GM19043 (cell line): ENCODE data around the gene SMIM1.

Experiments used
- ATAC-seq: cut with Tn5 transposase; IDR thresholded peaks from one replicate; pipeline ENCODE4 v1.9.1; 2021; ENCODE audit warnings: low read depth; ENCODE audit not compliant: unreplicated experiment

SMIM1 gene

GRCh38 chr1:3753656-3754454 lies 18.7 kb upstream of the SMIM1 start:
- ATAC-seq = no peak

GRCh38 chr1:3756394-3756793 lies 16.2 kb upstream of the SMIM1 start:
- no peak for ATAC-seq

DNA sequence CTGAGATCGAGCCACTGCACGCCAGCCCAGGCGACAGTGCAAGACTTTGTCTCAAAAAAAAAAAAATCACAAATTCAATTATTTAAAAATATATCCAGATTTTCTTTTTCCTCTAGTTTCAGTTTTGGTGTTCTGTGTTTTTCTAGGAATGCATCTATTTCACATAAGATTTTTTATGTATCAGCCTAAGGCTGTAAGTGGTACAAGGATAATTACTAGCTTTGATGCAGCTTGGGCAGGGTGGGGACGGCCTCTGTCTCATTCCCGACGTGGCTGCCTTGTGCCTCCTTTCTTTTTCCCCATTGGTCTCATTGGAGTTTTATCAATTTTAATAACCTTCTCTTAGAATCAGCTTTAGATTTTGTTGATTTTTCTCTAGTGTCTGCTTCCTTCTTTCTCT lies 13.4 kb upstream of the SMIM1 start:
- ATAC-seq = no peak

DNA sequence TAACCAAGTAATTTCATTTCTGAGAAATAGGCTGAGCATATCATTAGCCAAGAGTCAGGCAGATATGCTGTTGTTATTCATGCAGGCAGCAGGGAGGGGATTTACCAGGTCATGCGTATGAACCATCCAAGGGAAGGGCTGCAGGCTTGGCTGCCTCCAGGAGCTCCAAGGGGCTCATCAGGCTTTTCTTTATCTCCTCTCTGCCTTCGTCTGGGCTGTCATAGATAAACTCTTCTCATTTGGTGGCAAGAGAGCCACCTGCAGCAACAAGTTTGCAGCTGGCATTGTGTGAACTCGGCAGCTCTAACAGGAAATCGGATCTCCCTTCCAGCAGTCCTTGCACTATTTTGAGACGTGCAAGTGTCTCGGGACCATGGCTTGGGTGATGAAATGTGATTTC lies 12.8 kb upstream of the SMIM1 start:
- no peak for ATAC-seq

DNA sequence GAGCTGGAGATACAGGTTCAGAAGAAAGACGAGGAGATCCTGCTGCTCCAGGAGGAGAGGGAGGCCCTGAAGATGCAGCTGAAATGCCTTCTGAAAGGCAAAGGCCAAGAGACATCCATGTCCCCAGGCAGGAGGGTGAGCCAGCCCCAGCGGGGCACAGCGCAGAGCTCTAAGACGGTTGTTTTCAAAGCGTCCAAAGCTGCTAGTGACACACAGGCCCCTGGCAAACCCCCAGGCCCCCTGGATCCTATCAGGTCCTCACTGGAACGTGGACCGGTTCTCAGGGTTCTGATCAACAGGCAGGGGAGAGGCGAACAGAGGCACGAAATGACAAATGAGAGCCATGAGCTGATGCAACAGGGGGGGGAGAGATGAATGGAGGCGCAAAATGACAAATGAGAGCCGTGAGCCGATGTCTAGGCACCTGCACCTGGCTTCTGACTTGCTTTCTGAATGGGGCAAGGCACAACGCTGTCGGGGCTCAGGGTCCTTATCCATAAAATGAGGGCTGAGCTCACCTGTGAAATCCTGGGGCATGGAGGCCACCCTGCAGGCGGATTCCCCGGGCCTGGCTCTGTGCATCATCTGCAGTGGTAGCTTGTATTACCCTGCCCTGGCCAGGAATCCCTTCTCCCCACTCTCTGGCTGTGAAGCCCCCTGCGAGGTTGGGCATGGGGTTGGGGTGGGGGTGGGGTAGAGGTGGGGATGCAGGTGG lies 11.1 kb upstream of the SMIM1 start:
- ATAC-seq = no peak

DNA sequence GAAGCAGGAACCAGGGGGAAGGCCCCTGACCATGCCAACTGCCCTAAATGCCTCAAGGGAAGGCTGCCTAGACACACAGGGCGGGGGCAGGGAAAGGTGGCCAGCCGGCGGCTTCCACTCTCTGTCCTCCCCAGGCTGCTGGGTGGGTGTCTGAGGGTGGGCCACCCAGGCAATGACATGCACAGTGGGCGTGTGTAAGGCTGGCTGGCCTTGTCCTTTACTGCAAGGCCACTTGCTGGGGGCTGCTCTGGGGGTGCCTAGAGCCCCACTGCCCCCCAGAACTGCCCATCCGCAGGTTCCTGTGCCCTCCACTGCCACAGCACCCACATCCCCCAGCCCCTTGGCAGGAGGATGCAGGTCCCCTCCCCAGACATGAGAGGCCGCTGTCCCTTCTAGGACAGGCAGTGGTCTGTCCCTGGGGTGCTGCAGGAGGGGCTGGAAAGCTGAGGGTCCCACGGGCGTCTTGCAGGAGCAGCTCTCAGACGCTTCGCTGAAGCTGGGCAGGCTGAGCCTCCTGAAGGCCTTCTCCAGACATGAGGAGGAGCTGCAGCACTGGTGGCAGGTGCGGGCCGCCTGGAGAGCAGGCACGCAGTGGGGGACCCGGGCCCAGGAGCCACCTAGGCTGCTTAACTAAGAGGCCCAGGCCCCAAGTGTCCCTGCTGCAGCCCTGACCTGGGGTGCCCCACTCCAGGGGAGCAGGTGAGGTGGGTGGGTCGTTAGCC lies 10.2 kb upstream of the SMIM1 start:
- no peak for ATAC-seq

DNA sequence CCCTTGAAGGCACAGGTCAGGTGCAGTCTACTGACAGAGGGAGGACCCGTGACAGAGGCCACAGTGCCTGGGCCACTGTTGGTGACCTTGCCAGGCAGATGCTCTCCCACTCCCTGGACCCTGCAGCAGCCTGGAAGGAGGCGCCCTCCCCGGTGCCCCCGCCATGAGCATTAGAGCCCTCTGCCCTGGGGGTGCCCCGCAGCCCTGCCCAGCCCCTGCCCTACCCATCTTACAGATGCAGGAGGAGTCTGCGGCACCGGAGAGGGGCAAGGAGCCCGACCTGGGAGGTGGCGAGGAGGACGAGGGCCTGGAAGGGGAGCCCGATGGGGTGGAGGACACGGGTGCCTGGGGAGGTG lies 9.7 kb upstream of the SMIM1 start:
- no peak for ATAC-seq

DNA sequence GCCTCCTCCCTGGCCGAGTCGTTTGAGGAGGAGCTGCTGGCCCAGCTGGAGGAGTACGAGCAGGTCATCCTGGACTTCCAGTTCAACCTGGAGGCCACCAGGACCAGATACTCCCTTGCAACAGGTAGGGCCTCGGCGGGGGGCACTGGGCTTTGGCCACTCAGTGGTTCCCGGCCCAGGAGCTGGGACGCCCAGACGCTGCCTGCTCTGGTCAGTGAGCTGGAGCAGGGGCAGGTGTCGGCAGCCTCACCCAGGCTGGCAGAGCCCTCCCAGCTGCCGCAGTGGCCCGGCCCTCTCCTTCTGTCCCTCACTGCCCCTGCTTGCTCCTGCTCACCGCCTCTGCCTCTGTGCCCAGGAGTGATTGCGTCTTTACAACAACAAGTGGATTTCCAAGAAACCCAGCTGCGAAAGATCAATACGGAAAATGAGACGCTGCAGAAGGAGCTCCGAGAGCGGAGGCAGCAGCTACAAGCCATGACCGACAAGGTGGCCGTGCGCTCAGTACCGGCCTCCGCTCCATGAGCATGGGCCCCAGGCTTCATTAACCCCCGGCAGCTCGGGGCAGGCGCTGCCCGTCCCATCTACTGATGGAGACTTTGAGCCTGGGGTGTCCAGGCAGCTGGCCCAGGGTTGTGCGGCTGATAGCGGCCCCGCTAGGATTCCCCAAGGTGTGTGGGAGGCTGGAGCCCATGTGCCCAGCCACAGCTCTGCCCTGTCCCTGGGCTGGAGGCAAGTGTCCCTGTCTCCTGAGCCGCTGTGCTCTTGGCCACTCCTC lies 9.0 kb upstream of the SMIM1 start:
- ATAC-seq = no peak

DNA sequence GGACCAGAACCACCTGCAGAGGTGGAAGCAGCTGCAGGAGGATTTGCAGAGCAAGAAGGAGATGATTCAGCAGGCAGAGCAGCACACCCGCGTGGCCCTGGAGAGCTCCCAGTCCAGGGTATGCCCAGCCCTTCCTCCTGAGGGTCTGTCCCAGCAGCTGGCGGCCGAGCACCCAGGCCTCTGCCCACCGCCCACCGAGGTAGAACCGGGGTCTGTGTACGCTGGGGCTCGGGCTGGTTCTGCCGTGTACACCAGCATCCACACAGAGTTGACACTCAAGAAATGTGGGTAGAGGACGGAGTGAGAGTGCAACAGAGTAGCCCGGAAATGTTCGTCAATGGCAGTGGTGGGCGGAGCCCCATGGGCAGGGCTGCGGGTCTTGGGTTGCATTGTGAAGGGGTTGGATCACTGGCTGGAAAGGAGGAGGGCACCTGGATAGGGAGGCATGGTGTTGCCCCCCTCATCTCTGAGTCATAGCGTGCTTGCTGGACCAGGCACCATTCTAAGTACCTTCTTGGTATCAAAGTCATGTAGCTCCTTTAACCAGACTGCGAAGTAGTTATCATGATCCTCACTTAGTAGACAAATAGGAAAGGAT lies 5.1 kb upstream of the SMIM1 start:
- ATAC-seq = no peak

GRCh38 chr1:3768811-3769390 lies 3.6 kb upstream of the SMIM1 start:
- ATAC-seq = no peak

DNA sequence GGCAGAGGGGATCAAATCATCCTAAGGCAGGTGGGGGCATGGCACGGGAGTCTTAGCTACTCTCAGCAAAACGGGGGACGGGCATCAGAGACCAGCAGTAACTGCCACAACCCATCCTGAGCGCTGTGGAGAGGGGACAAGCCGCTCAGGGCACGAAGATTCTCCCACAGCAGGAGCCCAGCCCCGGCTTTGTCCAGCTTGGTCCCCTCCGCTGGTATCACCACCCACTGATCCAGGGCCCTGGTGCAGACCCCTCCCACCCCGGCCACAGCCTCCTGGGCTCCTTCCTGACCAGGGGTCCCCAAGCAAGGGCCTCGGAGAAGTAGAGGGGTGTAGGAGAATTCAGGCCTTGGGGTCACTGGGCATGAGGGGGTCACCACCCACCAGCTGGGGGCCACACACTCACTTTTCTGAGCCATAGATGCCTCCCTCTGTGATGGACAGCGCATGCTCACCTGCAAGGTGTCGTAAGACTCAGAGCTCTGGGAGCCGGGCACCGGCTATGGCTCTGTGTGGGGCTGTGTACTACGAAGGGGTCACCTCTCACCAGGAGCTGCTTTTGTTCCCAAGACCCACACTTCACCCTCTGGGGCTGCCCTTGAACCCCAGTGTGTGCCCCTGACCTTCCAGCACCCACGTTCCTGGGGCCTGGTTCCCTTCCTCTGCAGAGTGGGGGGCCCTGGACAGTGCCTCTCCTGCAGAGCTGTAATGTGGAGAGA lies 2.3 kb upstream of the SMIM1 start:
- ATAC-seq = no peak

GRCh38 chr1:3771108-3772026 lies 1.2 kb upstream of the SMIM1 start:
- ATAC-seq = no peak

- ATAC-seq = peak; percentile 47
Measured at GRCh38 chr1:3772027-3772714, 378 bp upstream of the SMIM1 start.

GRCh38 chr1:3773572-3774275 lies 1.2 kb downstream of the SMIM1 start:
- ATAC-seq = no peak

DNA sequence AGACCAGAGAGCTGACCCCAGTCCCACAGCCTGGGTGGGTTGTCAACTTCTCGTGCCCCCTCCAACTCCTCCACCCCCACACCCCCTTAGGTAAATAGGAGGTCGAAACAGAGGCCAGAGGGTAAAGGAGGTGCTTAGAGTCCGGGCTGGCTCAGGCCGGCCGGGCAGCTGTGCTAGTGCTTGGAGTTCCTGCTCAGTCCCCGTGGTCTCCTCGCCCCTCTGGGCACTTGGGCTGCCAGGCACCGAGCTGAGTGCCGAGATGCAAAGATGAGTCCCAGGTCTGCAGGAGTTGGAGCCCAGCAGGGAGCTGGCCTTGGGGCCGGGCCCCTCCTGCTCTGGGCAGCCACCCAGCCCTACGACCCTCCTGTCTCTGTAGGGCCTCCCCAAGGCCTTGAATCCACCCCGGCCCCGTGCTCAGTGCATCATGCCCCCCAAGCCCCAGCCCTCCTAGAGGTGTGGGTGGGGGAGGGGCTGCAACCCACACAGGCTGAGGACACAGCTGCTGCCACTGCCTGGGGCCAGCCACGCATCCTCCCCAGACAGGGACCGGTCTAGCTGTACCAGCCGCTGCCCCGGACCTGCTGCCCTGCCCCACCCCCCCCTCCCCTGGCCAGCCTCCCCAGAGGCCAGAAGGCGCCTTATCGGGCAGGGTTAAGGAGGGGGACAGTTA lies 1.9 kb downstream of the SMIM1 start:
- no peak for ATAC-seq

GRCh38 chr1:3774946-3775489 lies 2.5 kb downstream of the SMIM1 start:
- ATAC-seq = no peak
